DND-41 (cell line): ENCODE results near the gene RPP25L.

ENCODE experiments used
- EZH2 ChIP-seq: IDR thresholded peaks from 3 replicates; pipeline ENCODE4 v1.6.1; 2012; ENCODE audit warnings: borderline replicate concordance, low read depth, mild to moderate bottlenecking, moderate library complexity, low read length, inconsistent platforms; ENCODE audit not compliant: severe bottlenecking
- TF ChIP-seq, protein P1 (sequence below): IDR thresholded peaks from 2 replicates; pipeline ENCODE4 v1.5.1; 2012; ENCODE audit warnings: borderline replicate concordance, low read length, moderate library complexity, mild to moderate bottlenecking; ENCODE audit not compliant: poor library complexity, severe bottlenecking; ENCODE audit errors: extremely low read depth

- TF ChIP-seq, protein P1, sequence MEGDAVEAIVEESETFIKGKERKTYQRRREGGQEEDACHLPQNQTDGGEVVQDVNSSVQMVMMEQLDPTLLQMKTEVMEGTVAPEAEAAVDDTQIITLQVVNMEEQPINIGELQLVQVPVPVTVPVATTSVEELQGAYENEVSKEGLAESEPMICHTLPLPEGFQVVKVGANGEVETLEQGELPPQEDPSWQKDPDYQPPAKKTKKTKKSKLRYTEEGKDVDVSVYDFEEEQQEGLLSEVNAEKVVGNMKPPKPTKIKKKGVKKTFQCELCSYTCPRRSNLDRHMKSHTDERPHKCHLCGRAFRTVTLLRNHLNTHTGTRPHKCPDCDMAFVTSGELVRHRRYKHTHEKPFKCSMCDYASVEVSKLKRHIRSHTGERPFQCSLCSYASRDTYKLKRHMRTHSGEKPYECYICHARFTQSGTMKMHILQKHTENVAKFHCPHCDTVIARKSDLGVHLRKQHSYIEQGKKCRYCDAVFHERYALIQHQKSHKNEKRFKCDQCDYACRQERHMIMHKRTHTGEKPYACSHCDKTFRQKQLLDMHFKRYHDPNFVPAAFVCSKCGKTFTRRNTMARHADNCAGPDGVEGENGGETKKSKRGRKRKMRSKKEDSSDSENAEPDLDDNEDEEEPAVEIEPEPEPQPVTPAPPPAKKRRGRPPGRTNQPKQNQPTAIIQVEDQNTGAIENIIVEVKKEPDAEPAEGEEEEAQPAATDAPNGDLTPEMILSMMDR: no peak
- TF ChIP-seq EZH2: no peak
These were observed at the start of gene RPP25L for GRCh38 chr9:34611811-34612787.
